Panc1 (cell line): ENCODE results near the gene NOSTRIN. TPM values are rescaled to one million over a fixed set of nuclear protein-coding genes. Genes with fewer than 3 reads are reported as not detected.
A peak's percentile ranks its signal among the peaks of the same experiment; 100 is the strongest.

Experiments
- ATAC-seq: fragments of 200-7000 bp; cut with Tn5 transposase; 2 replicates; pipeline ENCODE4 v1.9.1; 2020; ENCODE audit warnings: mild to moderate bottlenecking, moderate library complexity
- BruUV-seq: library from RNA; stranded (reverse); fragments of 400-500 nt; replicated peaks from 2 replicates; lab custom pipeline; 2021; lab: Mats Ljungman, UMichigan
- CTCF ChIA-PET: fragments of 300-600 bp; sonication (Branson Sonifier 250); formaldehyde crosslinking; loops from one replicate; lab custom pipeline; 2022; ENCODE audit warnings: antibody characterized with exemption; lab: Charles Lee
- POLR2A ChIA-PET: fragments of 300-600 bp; sonication (Branson Sonifier 250); formaldehyde crosslinking; loops from one replicate; lab custom pipeline; 2022; ENCODE audit warnings: antibody characterized with exemption; lab: Charles Lee
- DNase-seq: peaks from one replicate; pipeline ENCODE4 v3.0.0-alpha.2; 2010; ENCODE audit warnings: low read depth, low spot score
- H3K27ac ChIP-seq: 2 replicates; pipeline ENCODE4 v1.5.1; 2011; ENCODE audit warnings: mild to moderate bottlenecking, low read length, inconsistent platforms
- H3K27me3 ChIP-seq: fragments of 200-500 bp; sonication (Bioruptor generic); 2 replicates; pipeline ENCODE4 v1.6.0; 2014; ENCODE audit warnings: low read length, inconsistent platforms; ENCODE audit not compliant: control insufficient read depth, insufficient read depth
- H3K36me3 ChIP-seq: fragments of 200-500 bp; sonication (Bioruptor generic); 2 replicates; pipeline ENCODE4 v1.5.1; 2014; ENCODE audit warnings: inconsistent platforms, mild to moderate bottlenecking, low read length, moderate library complexity; ENCODE audit not compliant: control insufficient read depth, insufficient read depth
- H3K4me1 ChIP-seq: 2 replicates; pipeline ENCODE4 v1.5.1; 2011; ENCODE audit warnings: inconsistent platforms, mild to moderate bottlenecking, low read length, moderate library complexity; ENCODE audit not compliant: control insufficient read depth, insufficient read depth
- H3K4me3 ChIP-seq, 2 experiments: 2 replicates each; pipeline ENCODE4 v1.5.1; 2011 to 2012; ENCODE audit warnings: low read depth in 2 of 2, low read length in 2 of 2, mild to moderate bottlenecking in 2 of 2, inconsistent platforms in 1 of 2, moderate library complexity in 1 of 2
- H3K9me3 ChIP-seq: fragments of 200-500 bp; sonication (Bioruptor generic); 2 replicates; pipeline ENCODE4 v1.5.1; 2014; ENCODE audit warnings: low read depth, mild to moderate bottlenecking, inconsistent platforms, low read length, moderate library complexity; ENCODE audit not compliant: control insufficient read depth, insufficient read depth
- POLR2AphosphoS5 ChIP-seq: IDR thresholded peaks from 2 replicates; pipeline ENCODE4 v1.6.1; 2012; ENCODE audit warnings: mild to moderate bottlenecking, low read depth, low read length, moderate library complexity
- SIN3A ChIP-seq: IDR thresholded peaks from 2 replicates; pipeline ENCODE4 v1.6.1; 2012; ENCODE audit warnings: low read depth, mild to moderate bottlenecking, low read length, moderate library complexity, borderline replicate concordance; ENCODE audit not compliant: insufficient read depth
- TCF7L2 ChIP-seq: IDR thresholded peaks from 2 replicates; pipeline ENCODE4 v1.6.1; 2011; ENCODE audit warnings: mild to moderate bottlenecking, low read depth, low read length, inconsistent platforms
- in situ Hi-C: cut with HindIII; loops from 2 replicates; pipeline ENCODE4 v1.10.0; 2016; ENCODE audit warnings: low sequenced_read_pairs, low pct_unique_long_range_greater_than_20kb
- intact Hi-C: fragments of 100-400 bp; cut with micrococcal nuclease; formaldehyde crosslinking; loops from one replicate; pipeline ENCODE4 v1.10.0; 2022; ENCODE audit not compliant: unreplicated experiment
- total RNA-seq: library from RNA; stranded (reverse); gene quantifications from one replicate; pipeline ENCODE4 v1.2.1, GENCODE V29; 2021; ENCODE audit not compliant: unreplicated experiment
- TF ChIP-seq, protein P1 (sequence below): fragments of 450-650 bp; IDR thresholded peaks from 2 replicates; pipeline ENCODE4 v1.5.1; 2017; ENCODE audit warnings: mild to moderate bottlenecking
- TF ChIP-seq, protein P2 (sequence below), 2 experiments: IDR thresholded peaks; 2 replicates each; pipeline ENCODE4 v1.6.1; 2011 to 2012; ENCODE audit warnings: low read depth in 2 of 2, control low read depth in 1 of 2, low read length in 1 of 2, mild to moderate bottlenecking in 1 of 2, moderate library complexity in 1 of 2; ENCODE audit not compliant: insufficient read depth in 1 of 2

The NOSTRIN gene
- total RNA-seq, 1 experiment from 2014 or later, result not detected

DNA sequence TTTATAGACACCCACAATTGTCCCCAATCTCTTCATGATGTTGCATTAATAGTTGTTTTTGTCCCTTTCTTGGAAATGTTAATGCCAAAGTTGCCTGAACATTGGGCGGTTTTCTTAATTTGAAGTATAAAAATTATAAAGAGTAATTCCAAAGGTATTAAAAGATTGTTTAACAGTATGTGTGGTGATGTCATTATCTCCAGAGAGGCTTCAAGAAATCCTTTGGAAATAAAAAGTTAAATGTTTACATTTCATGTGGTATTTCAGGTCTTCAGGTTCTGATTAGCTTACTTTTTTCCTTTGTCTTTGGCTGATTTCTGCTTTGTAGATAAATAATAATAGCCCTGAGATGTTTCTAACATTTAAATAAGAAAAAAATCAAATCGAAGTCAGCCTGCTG lies 29.3 kb upstream of the NOSTRIN start:
- no peaks in the 10 kb centered on the region for H3K9me3 ChIP-seq
- TF ChIP-seq, protein P1, sequence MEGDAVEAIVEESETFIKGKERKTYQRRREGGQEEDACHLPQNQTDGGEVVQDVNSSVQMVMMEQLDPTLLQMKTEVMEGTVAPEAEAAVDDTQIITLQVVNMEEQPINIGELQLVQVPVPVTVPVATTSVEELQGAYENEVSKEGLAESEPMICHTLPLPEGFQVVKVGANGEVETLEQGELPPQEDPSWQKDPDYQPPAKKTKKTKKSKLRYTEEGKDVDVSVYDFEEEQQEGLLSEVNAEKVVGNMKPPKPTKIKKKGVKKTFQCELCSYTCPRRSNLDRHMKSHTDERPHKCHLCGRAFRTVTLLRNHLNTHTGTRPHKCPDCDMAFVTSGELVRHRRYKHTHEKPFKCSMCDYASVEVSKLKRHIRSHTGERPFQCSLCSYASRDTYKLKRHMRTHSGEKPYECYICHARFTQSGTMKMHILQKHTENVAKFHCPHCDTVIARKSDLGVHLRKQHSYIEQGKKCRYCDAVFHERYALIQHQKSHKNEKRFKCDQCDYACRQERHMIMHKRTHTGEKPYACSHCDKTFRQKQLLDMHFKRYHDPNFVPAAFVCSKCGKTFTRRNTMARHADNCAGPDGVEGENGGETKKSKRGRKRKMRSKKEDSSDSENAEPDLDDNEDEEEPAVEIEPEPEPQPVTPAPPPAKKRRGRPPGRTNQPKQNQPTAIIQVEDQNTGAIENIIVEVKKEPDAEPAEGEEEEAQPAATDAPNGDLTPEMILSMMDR, result no peak
- TF ChIP-seq POLR2AphosphoS5 (no peak), SIN3A (no peak)
- ATAC-seq, result no peak
- no peaks in the 10 kb centered on the region for H3K4me1 ChIP-seq
- intact Hi-C loops, result loop anchor here (2.0 kb wide), 1 partner anchor 148 kb away; no protein-coding TSS in a partner anchor
- no peaks in the 10 kb centered on the region for H3K36me3 ChIP-seq
- no peak overlapping the region for H3K4me3 ChIP-seq
- no peaks in the 10 kb centered on the region for H3K27me3 ChIP-seq
- no peak for DNase-seq
- POLR2A ChIA-PET, result no interaction called here
- CTCF ChIA-PET, result no interaction called here
- H3K27ac ChIP-seq, result no peak overlapping the region
- BruUV-seq, result no TSS peak
- in situ Hi-C loops, result no loop called here

- no peak overlapping the region for H3K27ac ChIP-seq
- CTCF ChIA-PET, result interaction anchor here (1.0 kb wide), 1 partner anchor 11 kb away, joined by 11 read pairs; no protein-coding TSS in a partner anchor
- no peak overlapping the region for H3K4me3 ChIP-seq
- intact Hi-C loops, result loop anchor here (2.0 kb wide), 1 partner anchor 147 kb away; no protein-coding TSS in a partner anchor
- H3K9me3 ChIP-seq, result no peaks in the 10 kb centered on the region
- in situ Hi-C loops, result no loop called here
- POLR2A ChIA-PET, result no interaction called here
- TF ChIP-seq, protein P1, result peak; percentile 86
- no peak for TF ChIP-seq TCF7L2
- no peaks in the 10 kb centered on the region for H3K4me1 ChIP-seq
- no peaks in the 10 kb centered on the region for H3K36me3 ChIP-seq
- H3K27me3 ChIP-seq, result no peaks in the 10 kb centered on the region
- no TSS peak for BruUV-seq
- DNase-seq, result no peak
- ATAC-seq, result peak; percentile 78
Observed at GRCh38 chr2:168773719-168774521, 28.5 kb upstream of the NOSTRIN start.

DNA sequence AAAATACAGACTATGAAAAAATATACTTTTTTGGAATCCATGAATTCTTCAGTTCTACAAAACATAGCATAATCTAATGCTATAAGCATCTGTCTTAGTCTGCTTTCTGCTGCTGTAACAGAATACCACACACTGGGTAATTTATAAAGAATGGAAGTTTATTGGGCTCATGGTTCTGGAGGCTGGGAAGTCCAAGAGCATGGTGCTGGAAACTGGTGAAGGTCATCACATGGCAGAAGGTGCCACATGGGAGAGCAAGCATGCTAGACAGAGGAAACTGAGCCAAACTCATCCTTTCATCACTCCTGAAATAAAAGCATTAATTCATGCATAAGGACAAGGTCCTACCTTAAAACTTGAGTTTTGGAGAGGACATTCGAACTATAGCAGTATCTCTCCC lies 26.6 kb upstream of the NOSTRIN start:
- H3K27ac ChIP-seq, result no peak overlapping the region
- no peaks in the 10 kb centered on the region for H3K9me3 ChIP-seq
- BruUV-seq, result no TSS peak
- intact Hi-C loops (no loop called here), in situ Hi-C loops (no loop called here)
- ChIA-PET CTCF (no interaction called here), POLR2A (no interaction called here)
- TF ChIP-seq, protein P2, sequence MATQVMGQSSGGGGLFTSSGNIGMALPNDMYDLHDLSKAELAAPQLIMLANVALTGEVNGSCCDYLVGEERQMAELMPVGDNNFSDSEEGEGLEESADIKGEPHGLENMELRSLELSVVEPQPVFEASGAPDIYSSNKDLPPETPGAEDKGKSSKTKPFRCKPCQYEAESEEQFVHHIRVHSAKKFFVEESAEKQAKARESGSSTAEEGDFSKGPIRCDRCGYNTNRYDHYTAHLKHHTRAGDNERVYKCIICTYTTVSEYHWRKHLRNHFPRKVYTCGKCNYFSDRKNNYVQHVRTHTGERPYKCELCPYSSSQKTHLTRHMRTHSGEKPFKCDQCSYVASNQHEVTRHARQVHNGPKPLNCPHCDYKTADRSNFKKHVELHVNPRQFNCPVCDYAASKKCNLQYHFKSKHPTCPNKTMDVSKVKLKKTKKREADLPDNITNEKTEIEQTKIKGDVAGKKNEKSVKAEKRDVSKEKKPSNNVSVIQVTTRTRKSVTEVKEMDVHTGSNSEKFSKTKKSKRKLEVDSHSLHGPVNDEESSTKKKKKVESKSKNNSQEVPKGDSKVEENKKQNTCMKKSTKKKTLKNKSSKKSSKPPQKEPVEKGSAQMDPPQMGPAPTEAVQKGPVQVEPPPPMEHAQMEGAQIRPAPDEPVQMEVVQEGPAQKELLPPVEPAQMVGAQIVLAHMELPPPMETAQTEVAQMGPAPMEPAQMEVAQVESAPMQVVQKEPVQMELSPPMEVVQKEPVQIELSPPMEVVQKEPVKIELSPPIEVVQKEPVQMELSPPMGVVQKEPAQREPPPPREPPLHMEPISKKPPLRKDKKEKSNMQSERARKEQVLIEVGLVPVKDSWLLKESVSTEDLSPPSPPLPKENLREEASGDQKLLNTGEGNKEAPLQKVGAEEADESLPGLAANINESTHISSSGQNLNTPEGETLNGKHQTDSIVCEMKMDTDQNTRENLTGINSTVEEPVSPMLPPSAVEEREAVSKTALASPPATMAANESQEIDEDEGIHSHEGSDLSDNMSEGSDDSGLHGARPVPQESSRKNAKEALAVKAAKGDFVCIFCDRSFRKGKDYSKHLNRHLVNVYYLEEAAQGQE (IDR thresholded peaks at IDR 0.05; ENCODE audit: insufficient read depth in 1 of 2, low read depth in 2 of 2, low read length in 1 of 2), result no peak
- no peak for TF ChIP-seq TCF7L2
- no peak for TF ChIP-seq POLR2AphosphoS5
- ATAC-seq (no peak), DNase-seq (no peak)
- no peak overlapping the region for H3K4me3 ChIP-seq
- H3K4me1 ChIP-seq, result no peaks in the 10 kb centered on the region
- H3K36me3 ChIP-seq, result no peaks in the 10 kb centered on the region
- H3K27me3 ChIP-seq, result no peaks in the 10 kb centered on the region
